Thyroid gland (tissue), 4 donors: ENCODE results near the gene MAPK7. TPM values are rescaled to one million over a fixed set of nuclear protein-coding genes. Genes with fewer than 3 reads are reported as not detected.
A peak's percentile ranks its signal among the peaks of the same experiment; 100 is the strongest.

ENCODE experiments used
- DNase-seq, 2 donors: peaks; one replicate each; pipeline ENCODE4 v3.0.0-alpha.2; 2019
- H3K27ac ChIP-seq, 3 donors: fragments of 200-600 bp; sonication (generic); 1 replicate in 2 of 3; 2 replicates in 1 of 3; pipeline ENCODE4 v1.5.1; 2016 to 2019; ENCODE audit warnings: mild to moderate bottlenecking in 1 of 3, moderate library complexity in 1 of 3
- H3K27me3 ChIP-seq: fragments of 200-600 bp; sonication (generic); one replicate; pipeline ENCODE4 v1.5.1; 2019
- H3K36me3 ChIP-seq, 2 donors: fragments of 200-600 bp; sonication (generic); one replicate each; pipeline ENCODE4 v1.5.1; 2016 to 2019
- H3K4me1 ChIP-seq, 2 donors: fragments of 200-600 bp; sonication (generic); one replicate each; pipeline ENCODE4 v1.5.1; 2017 to 2019
- H3K4me3 ChIP-seq, 3 donors: fragments of 200-600 bp; sonication (generic); replicated peaks in 1 of 3; 1 replicate in 2 of 3; 2 replicates in 1 of 3; pipeline ENCODE4 v1.5.1; 2016; ENCODE audit warnings: mild to moderate bottlenecking in 1 of 3
- H3K9me3 ChIP-seq: fragments of 200-600 bp; sonication (generic); one replicate; pipeline ENCODE4 v1.5.1; 2017
- CTCF ChIP-seq, 6 experiments: fragments of 200-600 bp in 3 of 6; fragments of 450-650 bp in 3 of 6; sonication (generic) in 3 of 6; IDR thresholded peaks; one replicate each; pipeline ENCODE4 v1.5.1; 2016 to 2019; ENCODE audit warnings: antibody characterized with exemption in 6 of 6, mild to moderate bottlenecking in 2 of 6, inconsistent platforms in 1 of 6, moderate library complexity in 1 of 6
- POLR2A ChIP-seq, 2 donors: fragments of 450-650 bp; IDR thresholded peaks; one replicate each; pipeline ENCODE4 v1.6.1; 2017; ENCODE audit warnings: antibody characterized with exemption in 2 of 2, mild to moderate bottlenecking in 2 of 2, moderate library complexity in 1 of 2
- WGBS, 2 donors: methylation state at CpG; one replicate each; pipeline ENCODE4 v1.1.5; 2017; 5-methylcytosine and 5-hydroxymethylcytosine counted together
- intact Hi-C: fragments of 100-400 bp; cut with DNase I; formaldehyde crosslinking; loops from one replicate; pipeline ENCODE4 v1.15.1; 2023
- total RNA-seq, 4 donors: library from RNA; depleted of rRNA; stranded (reverse); fragments of >200 nt; gene quantifications; one replicate each; pipeline ENCODE4 v1.2.3, GENCODE V29; 2016

The MAPK7 gene
- total RNA-seq, 4 donors from 2014 or later: 22.4 to 46.5 (median 31.3) TPM

GRCh38 chr17:19345486-19346350 lies 32.6 kb upstream of the MAPK7 start:
- no peak overlapping the region for H3K4me3 ChIP-seq
- peaks cover 0 to 22% of the 10 kb centered on the region in 2 donors for H3K4me1 ChIP-seq
- intact Hi-C loops: no loop called here
- no peaks in the 10 kb centered on the region for H3K27me3 ChIP-seq
- no peaks in the 10 kb centered on the region for H3K9me3 ChIP-seq
- peaks cover 0 to 6% of the 10 kb centered on the region in 2 donors for H3K36me3 ChIP-seq
- peak overlapping the region in 2 of 3 donors; percentile 17 to 45 for H3K27ac ChIP-seq
- TF ChIP-seq POLR2A (IDR thresholded peaks at IDR 0.05): no peak
- no peak for TF ChIP-seq CTCF (IDR thresholded peaks at IDR 0.05)
- 85% methylated on average over 8 to 10 of the region's 13 CpGs for WGBS, 2 donors
- DNase-seq: no peak

GRCh38 chr17:19346351-19347255 lies 31.7 kb upstream of the MAPK7 start:
- Histone ChIP-seq H3K9me3 (no peaks in the 10 kb centered on the region), H3K27me3 (no peaks in the 10 kb centered on the region), H3K4me1 (peaks cover 0 to 22% of the 10 kb centered on the region in 2 donors), H3K4me3 (no peak overlapping the region), H3K36me3 (peaks cover 0 to 6% of the 10 kb centered on the region in 2 donors), H3K27ac (peak overlapping the region in 2 of 3 donors; percentile 39 to 45)
- whole genome bisulfite sequencing, 2 donors: 63 to 66% methylated on average over 12 to 13 of the region's 19 CpGs
- intact Hi-C loops: no loop called here
- TF ChIP-seq POLR2A (IDR thresholded peaks at IDR 0.05) (no peak), CTCF (IDR thresholded peaks at IDR 0.05) (no peak)
- DNase-seq: no peak

- no peaks in the 10 kb centered on the region for H3K9me3 ChIP-seq
- DNase-seq: no peak
- TF ChIP-seq CTCF (IDR thresholded peaks at IDR 0.05) (no peak), POLR2A (IDR thresholded peaks at IDR 0.05) (no peak)
- 86 to 90% methylated on average over 11 to 13 of the region's 13 CpGs for WGBS, 2 donors
- peak overlapping the region in 1 of 3 donors; percentile 17 for H3K27ac ChIP-seq
- intact Hi-C loops: no loop called here
- H3K36me3 ChIP-seq: peaks cover 0 to 6% of the 10 kb centered on the region in 2 donors
- H3K27me3 ChIP-seq: no peaks in the 10 kb centered on the region
- no peak overlapping the region for H3K4me3 ChIP-seq
- H3K4me1 ChIP-seq: peaks cover 0 to 22% of the 10 kb centered on the region in 2 donors
Measured at GRCh38 chr17:19347323-19348080, 30.8 kb upstream of the MAPK7 start.

- H3K4me1 ChIP-seq: peaks cover 0 to 22% of the 10 kb centered on the region in 2 donors
- no peak for TF ChIP-seq CTCF (IDR thresholded peaks at IDR 0.05)
- no peak for TF ChIP-seq POLR2A (IDR thresholded peaks at IDR 0.05)
- no peak overlapping the region for H3K4me3 ChIP-seq
- DNase-seq: no peak
- H3K27ac ChIP-seq: no peak overlapping the region
- 83 to 91% methylated on average over 9 of the region's 9 CpGs for WGBS, 2 donors
- H3K9me3 ChIP-seq: no peaks in the 10 kb centered on the region
- intact Hi-C loops: no loop called here
- H3K27me3 ChIP-seq: no peaks in the 10 kb centered on the region
- H3K36me3 ChIP-seq: peaks cover 0 to 6% of the 10 kb centered on the region in 2 donors
Measured at GRCh38 chr17:19348081-19348650, 30.1 kb upstream of the MAPK7 start.
